Astrocyte of the cerebellum (primary cell): Measurements from ENCODE around the gene MYADML2.

Experiments
- DNase-seq: peaks from one replicate; pipeline ENCODE4 v3.0.0-alpha.2; 2011; ENCODE audit warnings: low read depth
- H3K4me3 ChIP-seq: 2 replicates; pipeline ENCODE4 v1.5.1; 2011; ENCODE audit warnings: mild to moderate bottlenecking, low read depth, low read length, moderate library complexity
- in situ Hi-C: cut with HindIII; loops from 2 replicates; pipeline ENCODE4 v1.10.0; 2017; ENCODE audit warnings: low sequenced_read_pairs
- TF ChIP-seq, protein P1 (sequence below): IDR thresholded peaks from 2 replicates; pipeline ENCODE4 v1.5.1; 2012; ENCODE audit warnings: low read length, low read depth, moderate library complexity, mild to moderate bottlenecking; ENCODE audit errors: missing control alignments

Gene MYADML2

GRCh38 chr17:81898885-81899284 is 48.1 kb downstream of the MYADML2 start:
- H3K4me3 ChIP-seq, result no peak overlapping the region
- in situ Hi-C loops, result no loop called here
- TF ChIP-seq, protein P1, sequence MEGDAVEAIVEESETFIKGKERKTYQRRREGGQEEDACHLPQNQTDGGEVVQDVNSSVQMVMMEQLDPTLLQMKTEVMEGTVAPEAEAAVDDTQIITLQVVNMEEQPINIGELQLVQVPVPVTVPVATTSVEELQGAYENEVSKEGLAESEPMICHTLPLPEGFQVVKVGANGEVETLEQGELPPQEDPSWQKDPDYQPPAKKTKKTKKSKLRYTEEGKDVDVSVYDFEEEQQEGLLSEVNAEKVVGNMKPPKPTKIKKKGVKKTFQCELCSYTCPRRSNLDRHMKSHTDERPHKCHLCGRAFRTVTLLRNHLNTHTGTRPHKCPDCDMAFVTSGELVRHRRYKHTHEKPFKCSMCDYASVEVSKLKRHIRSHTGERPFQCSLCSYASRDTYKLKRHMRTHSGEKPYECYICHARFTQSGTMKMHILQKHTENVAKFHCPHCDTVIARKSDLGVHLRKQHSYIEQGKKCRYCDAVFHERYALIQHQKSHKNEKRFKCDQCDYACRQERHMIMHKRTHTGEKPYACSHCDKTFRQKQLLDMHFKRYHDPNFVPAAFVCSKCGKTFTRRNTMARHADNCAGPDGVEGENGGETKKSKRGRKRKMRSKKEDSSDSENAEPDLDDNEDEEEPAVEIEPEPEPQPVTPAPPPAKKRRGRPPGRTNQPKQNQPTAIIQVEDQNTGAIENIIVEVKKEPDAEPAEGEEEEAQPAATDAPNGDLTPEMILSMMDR, result no peak
- DNase-seq, result no peak

DNA sequence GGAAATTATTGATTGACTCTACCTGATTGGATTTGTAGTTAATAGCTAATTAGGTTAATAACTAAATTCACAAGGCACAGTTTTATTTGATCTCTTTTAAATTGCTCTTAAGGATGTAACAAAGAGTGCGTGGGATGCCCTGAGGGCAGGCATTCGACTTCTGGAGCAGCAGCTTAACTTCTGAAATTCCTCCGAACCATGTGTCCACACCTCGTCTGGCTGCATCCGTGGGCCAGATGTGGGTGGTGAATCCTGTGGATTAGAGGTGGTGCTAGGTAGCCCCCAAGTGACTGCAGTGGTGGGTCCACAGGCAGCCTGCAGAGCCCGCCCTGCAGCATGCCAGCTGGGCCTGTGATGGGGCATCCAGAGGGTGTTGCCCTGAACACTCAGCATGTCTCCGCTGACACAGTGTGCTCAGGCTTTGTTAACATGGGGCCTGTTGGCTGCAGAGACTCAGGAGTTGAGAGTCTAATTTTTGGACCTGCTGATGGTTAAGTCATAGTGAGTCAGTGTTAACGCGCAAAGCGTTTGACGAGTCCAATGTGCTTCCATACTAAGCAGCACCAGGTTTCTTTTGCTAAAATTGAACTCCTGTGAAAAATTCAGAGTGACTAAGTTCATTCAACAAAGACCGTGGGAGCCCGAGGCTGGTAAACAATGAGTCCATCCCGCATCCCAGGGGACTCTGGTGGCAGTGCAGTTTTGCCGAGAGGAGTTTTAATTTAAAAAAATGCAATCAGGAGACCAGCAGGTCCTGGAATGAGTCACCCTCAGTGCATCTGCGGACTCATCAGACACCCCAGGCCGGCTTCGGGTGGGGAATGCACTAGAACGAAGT is 48.8 kb downstream of the MYADML2 start:
- in situ Hi-C loops, result no loop called here
- peak; percentile 79 for DNase-seq
- no peak overlapping the region for H3K4me3 ChIP-seq
- TF ChIP-seq, protein P1, result no peak

DNA sequence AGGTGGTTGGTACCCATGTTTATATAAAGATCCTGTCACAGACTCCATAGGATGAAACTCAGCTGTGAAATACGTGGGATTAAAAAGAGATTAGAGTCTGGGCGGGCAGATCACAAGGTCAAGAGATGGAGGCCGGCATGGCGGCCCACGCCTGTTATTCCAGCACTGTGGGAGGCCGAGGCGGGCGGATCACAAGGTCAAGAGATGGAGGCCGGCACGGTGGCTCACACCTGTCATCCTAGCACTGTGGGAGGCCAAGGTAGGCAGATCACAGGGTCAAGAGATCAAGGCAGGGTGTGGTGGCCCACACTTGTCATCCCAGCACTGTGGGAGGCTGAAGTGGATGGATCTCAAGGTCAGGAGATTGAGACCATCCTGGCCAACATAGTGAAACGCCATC is 51.6 kb downstream of the MYADML2 start:
- no peak for DNase-seq
- TF ChIP-seq, protein P1, result no peak
- no peak overlapping the region for H3K4me3 ChIP-seq
- in situ Hi-C loops, result no loop called here

GRCh38 chr17:81891303-81891552 is 55.8 kb downstream of the MYADML2 start:
- TF ChIP-seq, protein P1, result no peak
- no peak for DNase-seq
- in situ Hi-C loops, result no loop called here
- H3K4me3 ChIP-seq, result peak overlapping the region; percentile 79

GRCh38 chr17:81890447-81891302 is 56.4 kb downstream of the MYADML2 start:
- H3K4me3 ChIP-seq, result peak overlapping the region; percentile 79
- in situ Hi-C loops, result no loop called here
- TF ChIP-seq, protein P1, result no peak
- no peak for DNase-seq
